GM10248 (cell line): Measurements from ENCODE around the gene MED28.

Experiments used
- CTCF ChIA-PET: fragments of 300-600 bp; sonication (Branson Sonifier 250); formaldehyde crosslinking; extraction: SDS; loops from one replicate; lab custom pipeline; 2021; ENCODE audit warnings: antibody characterized with exemption; lab: Yijun Ruan, JAX
- POLR2A ChIA-PET: fragments of 350-650 bp; sonication (Branson Sonifier 250); formaldehyde crosslinking; extraction: SDS; loops from one replicate; lab custom pipeline; 2020; ENCODE audit warnings: antibody characterized with exemption; lab: Yijun Ruan, JAX
- DNase-seq: peaks from one replicate; pipeline ENCODE4 v3.0.0; 2012; ENCODE audit errors: extremely low spot score
- CTCF ChIP-seq: IDR thresholded peaks from 2 replicates; pipeline ENCODE4 v1.5.1; 2012; ENCODE audit warnings: mild to moderate bottlenecking, low read depth; ENCODE audit errors: extremely low read depth, missing control alignments, control extremely low read depth

The MED28 gene

GRCh38 chr4:17639136-17639535 lies 24.7 kb downstream of the MED28 start:
- DNase-seq = no peak
- POLR2A ChIA-PET = interaction anchor here (0.9 kb wide), 1 partner anchor 24 kb away, joined by 3 read pairs; no protein-coding TSS in a partner anchor
- no peak for TF ChIP-seq CTCF
- CTCF ChIA-PET = interaction anchor here (3.1 kb wide), 1 partner anchor 90 kb away, joined by 17 read pairs; no protein-coding TSS in a partner anchor

- DNase-seq = no peak
- TF ChIP-seq CTCF = no peak
- POLR2A ChIA-PET = no interaction called here
- CTCF ChIA-PET = interaction anchor here (1.1 to 1.9 kb wide), 2 partner anchors 64 to 93 kb away, joined by 3 to 8 read pairs; no protein-coding TSS in a partner anchor
Measured at GRCh38 chr4:17642398-17642783, 27.9 kb downstream of the MED28 start.

GRCh38 chr4:17646693-17647092 lies 32.3 kb downstream of the MED28 start:
- DNase-seq = no peak
- ChIA-PET CTCF (no interaction called here), POLR2A (no interaction called here)

GRCh38 chr4:17647176-17647806 lies 32.9 kb downstream of the MED28 start:
- no peak for DNase-seq
- TF ChIP-seq CTCF = no peak
- ChIA-PET CTCF (interaction anchor here (0.9 kb wide), 1 partner anchor 16 kb away, joined by 3 read pairs; no protein-coding TSS in a partner anchor), POLR2A (no interaction called here)

More at GRCh38 chr4:17646693-17647092, 32.3 kb downstream of the MED28 start:
- TF ChIP-seq CTCF = no peak

GRCh38 chr4:17647927-17648326 lies 33.5 kb downstream of the MED28 start:
- TF ChIP-seq CTCF = no peak
- CTCF ChIA-PET = interaction anchor here (0.9 to 1.6 kb wide), 2 partner anchors 16 to 135 kb away, joined by 3 read pairs; no protein-coding TSS in a partner anchor
- DNase-seq = no peak
- POLR2A ChIA-PET = no interaction called here

- CTCF ChIA-PET = interaction anchor here (1.1 kb wide), 1 partner anchor 72 kb away, joined by 3 read pairs; no protein-coding TSS in a partner anchor
- POLR2A ChIA-PET = no interaction called here
- TF ChIP-seq CTCF = no peak
- DNase-seq = no peak
Measured at GRCh38 chr4:17650406-17650805, 36.0 kb downstream of the MED28 start.
